GM12891 (cell line): ENCODE results near the gene NOS3.

ENCODE experiments used
- POLR2A ChIP-seq: IDR thresholded peaks from 2 replicates; pipeline ENCODE4 v1.6.1; 2011; ENCODE audit warnings: low read depth, low read length, control low read depth
- POLR2AphosphoS5 ChIP-seq: IDR thresholded peaks from 2 replicates; pipeline ENCODE4 v1.6.1; 2011; ENCODE audit warnings: low read depth, low read length, control low read depth
- POU2F2 ChIP-seq: IDR thresholded peaks from 2 replicates; pipeline ENCODE4 v1.6.1; 2011; ENCODE audit warnings: low read depth, mild to moderate bottlenecking, control low read depth, low read length, moderate library complexity
- SPI1 ChIP-seq: IDR thresholded peaks from 2 replicates; pipeline ENCODE4 v1.6.1; 2011; ENCODE audit warnings: low read depth, low read length, control low read depth
- TAF1 ChIP-seq: IDR thresholded peaks from 2 replicates; pipeline ENCODE4 v1.6.1; 2011; ENCODE audit warnings: low read depth, low read length, control low read depth

DNA sequence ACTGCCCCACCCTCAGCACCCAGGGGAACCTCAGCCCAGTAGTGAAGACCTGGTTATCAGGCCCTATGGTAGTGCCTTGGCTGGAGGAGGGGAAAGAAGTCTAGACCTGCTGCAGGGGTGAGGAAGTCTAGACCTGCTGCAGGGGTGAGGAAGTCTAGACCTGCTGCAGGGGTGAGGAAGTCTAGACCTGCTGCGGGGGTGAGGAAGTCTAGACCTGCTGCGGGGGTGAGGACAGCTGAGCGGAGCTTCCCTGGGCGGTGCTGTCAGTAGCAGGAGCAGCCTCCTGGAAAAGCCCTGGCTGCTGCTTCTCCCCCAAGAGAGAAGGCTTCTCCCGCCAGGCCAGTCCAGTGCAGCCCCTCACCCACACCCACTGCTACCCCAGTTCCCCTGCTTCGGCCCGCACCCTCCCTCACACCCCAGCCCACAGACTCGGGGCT, 6.3 kb downstream of the NOS3 start:
- TF ChIP-seq POLR2A, result no peak
- no peak for TF ChIP-seq TAF1
- no peak for TF ChIP-seq POLR2AphosphoS5
- TF ChIP-seq SPI1, result no peak
- TF ChIP-seq POU2F2, result no peak
